SU-DHL-6 (cell line): ENCODE measurements around the gene FOSB.
A peak's percentile ranks its signal among the peaks of the same experiment; 100 is the strongest.

Experiments
- H2AFZ ChIP-seq: fragments of 200-600 bp; sonication (generic); 2 replicates; pipeline ENCODE4 v1.6.1; 2014; ENCODE audit warnings: low read depth, mild to moderate bottlenecking, moderate library complexity, mixed read lengths, antibody characterized with exemption, low read length; ENCODE audit not compliant: severe bottlenecking
- H3F3A ChIP-seq: fragments of 200-600 bp; shearing (Covaris generic); 2 replicates; pipeline ENCODE4 v1.6.0; 2016; ENCODE audit warnings: antibody characterized with exemption, mild to moderate bottlenecking; ENCODE audit not compliant: insufficient read depth
- H3K27ac ChIP-seq: fragments of 200-600 bp; sonication (generic); 2 replicates; pipeline ENCODE4 v1.5.1; 2016; ENCODE audit warnings: low read depth, mild to moderate bottlenecking, low read length, moderate library complexity, mixed read lengths
- H3K27me3 ChIP-seq: fragments of 200-600 bp; sonication (generic), shearing (Covaris generic); 2 replicates; pipeline ENCODE4 v1.6.0; 2014; ENCODE audit warnings: mild to moderate bottlenecking, low read length
- H3K36me3 ChIP-seq: fragments of 200-600 bp; sonication (generic); 2 replicates; pipeline ENCODE4 v1.6.1; 2014; ENCODE audit warnings: mild to moderate bottlenecking, low read length, mixed read lengths
- H3K4me2 ChIP-seq: fragments of 300-600, 200-600 bp; shearing (Covaris generic), sonication (generic); 2 replicates; pipeline ENCODE4 v1.6.0; 2014; ENCODE audit warnings: low read length, low read depth, mild to moderate bottlenecking; ENCODE audit not compliant: poor library complexity, severe bottlenecking
- H3K4me3 ChIP-seq: fragments of 200-600 bp; sonication (generic); 2 replicates; pipeline ENCODE4 v1.5.1; 2014; ENCODE audit warnings: antibody characterized with exemption, low read length, mild to moderate bottlenecking, mixed read lengths; ENCODE audit not compliant: insufficient read depth, poor library complexity, severe bottlenecking
- H3K79me2 ChIP-seq: fragments of 200-600 bp; sonication (generic); 2 replicates; pipeline ENCODE4 v1.6.1; 2014; ENCODE audit warnings: mild to moderate bottlenecking, low read length, moderate library complexity; ENCODE audit not compliant: insufficient read depth
- H3K9ac ChIP-seq: fragments of 200-600 bp; sonication (generic); 2 replicates; pipeline ENCODE4 v1.7.0; 2014; ENCODE audit warnings: mild to moderate bottlenecking, low read length
- H3K9me2 ChIP-seq: fragments of 200-600 bp; sonication (generic); replicated peaks from 2 replicates; pipeline ENCODE4 v1.6.1; 2014; ENCODE audit warnings: low read length; ENCODE audit not compliant: insufficient read depth
- H3K9me3 ChIP-seq: fragments of 200-600 bp; sonication (generic); 2 replicates; pipeline ENCODE4 v1.6.1; 2014; ENCODE audit warnings: low read length, mixed read lengths; ENCODE audit not compliant: insufficient read depth
- H4K20me1 ChIP-seq: fragments of 200-600 bp; sonication (generic); 2 replicates; pipeline ENCODE4 v1.6.1; 2014; ENCODE audit warnings: low read depth, mild to moderate bottlenecking, antibody characterized with exemption, low read length, moderate library complexity, mixed read lengths
- CTCF ChIP-seq: fragments of 200-600 bp; sonication (generic); IDR thresholded peaks from one replicate; pipeline ENCODE4 v1.5.1; 2017; ENCODE audit warnings: antibody characterized with exemption, mild to moderate bottlenecking, low read length, moderate library complexity; ENCODE audit not compliant: insufficient read depth, poor library complexity, severe bottlenecking
- EZH2phosphoT487 ChIP-seq: fragments of 200-600 bp; sonication (generic), shearing (Covaris generic); conservative IDR thresholded peaks from 2 replicates; pipeline ENCODE4 v1.6.1; 2018; ENCODE audit warnings: mild to moderate bottlenecking, antibody characterized with exemption, low read length, moderate library complexity, mixed read lengths

FOSB gene

GRCh38 chr19:45448887-45449299 lies 18.9 kb upstream of the FOSB start:
- H3K9me3 ChIP-seq = no peaks in the 10 kb centered on the region
- no peak overlapping the region for H2AFZ ChIP-seq
- H3K27ac ChIP-seq = no peak overlapping the region
- H4K20me1 ChIP-seq = no peaks in the 10 kb centered on the region
- peaks cover 9% of the 10 kb centered on the region; the same call in 1 of the 2 replicates for H3F3A ChIP-seq
- H3K9me2 ChIP-seq = no peaks in the 10 kb centered on the region
- TF ChIP-seq CTCF (no peak), EZH2phosphoT487 (no peak)
- H3K9ac ChIP-seq = no peak overlapping the region
- no peaks in the 10 kb centered on the region for H3K79me2 ChIP-seq
- no peaks in the 10 kb centered on the region for H3K27me3 ChIP-seq
- H3K4me3 ChIP-seq = no peak overlapping the region
- no peak overlapping the region for H3K4me2 ChIP-seq
- no peaks in the 10 kb centered on the region for H3K36me3 ChIP-seq

- no peaks in the 10 kb centered on the region for H3K27me3 ChIP-seq
- H3K27ac ChIP-seq = no peak overlapping the region
- H4K20me1 ChIP-seq = no peaks in the 10 kb centered on the region
- peak overlapping the region; percentile 43; the same call in 1 of the 2 replicates for H3K9ac ChIP-seq
- no peaks in the 10 kb centered on the region for H3K9me2 ChIP-seq
- H3K4me2 ChIP-seq = peak overlapping the region; percentile 64
- H3K4me3 ChIP-seq = peak overlapping the region; percentile 55
- TF ChIP-seq EZH2phosphoT487 = no peak
- TF ChIP-seq CTCF = no peak
- peaks cover 9% of the 10 kb centered on the region; the same call in 1 of the 2 replicates for H3F3A ChIP-seq
- H3K79me2 ChIP-seq = no peaks in the 10 kb centered on the region
- peak overlapping the region; percentile 1 for H2AFZ ChIP-seq
- no peaks in the 10 kb centered on the region for H3K9me3 ChIP-seq
- H3K36me3 ChIP-seq = no peaks in the 10 kb centered on the region
These were observed 17.8 kb upstream of the FOSB start for GRCh38 chr19:45450012-45450333.

GRCh38 chr19:45451131-45451849 lies 16.5 kb upstream of the FOSB start:
- Histone ChIP-seq H3K27me3 (no peaks in the 10 kb centered on the region), H3K9me3 (no peaks in the 10 kb centered on the region), H3K27ac (no peak overlapping the region), H3K9me2 (no peaks in the 10 kb centered on the region), H2AFZ (peak overlapping the region; percentile 46), H3K4me2 (peak overlapping the region; percentile 64), H3K9ac (peak overlapping the region; percentile 32), H3K36me3 (no peaks in the 10 kb centered on the region), H3K4me3 (peak overlapping the region; percentile 59), H3F3A (peaks cover 5% of the 10 kb centered on the region; the same call in 1 of the 2 replicates), H3K79me2 (no peaks in the 10 kb centered on the region), H4K20me1 (no peaks in the 10 kb centered on the region)
- TF ChIP-seq CTCF (no peak), EZH2phosphoT487 (no peak)
